Fibroblast of lung (primary cell): ENCODE results near the gene EVI2B. TPM values are rescaled to one million over a fixed set of nuclear protein-coding genes. Genes with fewer than 3 reads are reported as not detected.

ENCODE experiments used
- DNase-seq, 2 donors: peaks; one replicate each; pipeline versions ENCODE4 v3.0.0 to v3.0.0-alpha.2; 2010; ENCODE audit warnings: low read depth in 2 of 2
- H2AFZ ChIP-seq: 2 replicates; pipeline ENCODE4 v1.5.1; 2012; ENCODE audit warnings: low read length, control low read depth, inconsistent platforms
- H3K27ac ChIP-seq: 2 replicates; pipeline ENCODE4 v1.5.1; 2011; ENCODE audit warnings: low read length, control low read depth; ENCODE audit not compliant: insufficient read depth
- H3K27me3 ChIP-seq: 2 replicates; pipeline ENCODE4 v1.5.1; 2011; ENCODE audit warnings: mild to moderate bottlenecking, low read length; ENCODE audit not compliant: control insufficient read depth, insufficient read depth
- H3K36me3 ChIP-seq: 2 replicates; pipeline ENCODE4 v1.5.1; 2011; ENCODE audit warnings: low read length; ENCODE audit not compliant: control insufficient read depth, insufficient read depth
- H3K4me1 ChIP-seq: 2 replicates; pipeline ENCODE4 v1.5.1; 2011; ENCODE audit warnings: low read length; ENCODE audit not compliant: control insufficient read depth, insufficient read depth; ENCODE audit errors: extremely low read depth
- H3K4me2 ChIP-seq: 2 replicates; pipeline ENCODE4 v1.5.1; 2011; ENCODE audit warnings: low read length, control low read depth; ENCODE audit not compliant: insufficient read depth; ENCODE audit errors: extremely low read depth
- H3K4me3 ChIP-seq, 4 experiments: fragments of 200-600 bp in 1 of 4; sonication (generic) in 1 of 4; replicated peaks in 1 of 4; 2 replicates each; pipeline ENCODE4 v1.5.1; 2011 to 2016; ENCODE audit warnings: low read length in 4 of 4, low read depth in 3 of 4, mild to moderate bottlenecking in 3 of 4, control low read depth in 2 of 4, inconsistent platforms in 1 of 4, mixed read lengths in 1 of 4; ENCODE audit not compliant: insufficient read depth in 1 of 4; ENCODE audit errors: control extremely low read depth in 1 of 4
- H3K79me2 ChIP-seq: 2 replicates; pipeline ENCODE4 v1.5.1; 2012; ENCODE audit warnings: mild to moderate bottlenecking, low read length, inconsistent platforms; ENCODE audit not compliant: control insufficient read depth, insufficient read depth
- H3K9ac ChIP-seq: 2 replicates; pipeline ENCODE4 v1.5.1; 2011; ENCODE audit warnings: mild to moderate bottlenecking, low read length, control low read depth; ENCODE audit not compliant: insufficient read depth
- H3K9me3 ChIP-seq: 2 replicates; pipeline ENCODE4 v1.5.1; 2012; ENCODE audit warnings: low read depth, low read length; ENCODE audit not compliant: control insufficient read depth, insufficient read depth
- H4K20me1 ChIP-seq: 2 replicates; pipeline ENCODE4 v1.5.1; 2011; ENCODE audit warnings: low read length; ENCODE audit not compliant: control insufficient read depth, insufficient read depth; ENCODE audit errors: extremely low read depth
- CTCF ChIP-seq, 2 donors: IDR thresholded peaks in 1 of 2; conservative IDR thresholded peaks in 1 of 2; 1 replicate in 1 of 2; 2 replicates in 1 of 2; pipeline ENCODE4 v1.5.1; 2011 to 2012; ENCODE audit warnings: low read length in 2 of 2, control low read depth in 1 of 2, inconsistent platforms in 1 of 2, low read depth in 1 of 2, mild to moderate bottlenecking in 1 of 2
- EZH2 ChIP-seq: IDR thresholded peaks from 2 replicates; pipeline ENCODE4 v1.5.1; 2012; ENCODE audit warnings: low read length, control low read depth, mild to moderate bottlenecking; ENCODE audit errors: missing control alignments
- polyA plus RNA-seq, 2 donors: library from polyadenylated mRNA; depleted of rRNA in 1 of 2; stranded (reverse) in 1 of 2; unstranded in 1 of 2; fragments of >200 nt; gene quantifications; 2 replicates each; pipeline ENCODE4 v1.2.1, GENCODE V29; 2011 to 2012; ENCODE audit warnings: missing spikeins in 1 of 2
- total RNA-seq: library from RNA; depleted of rRNA; stranded (reverse); fragments of >200 nt; gene quantifications from 2 replicates; pipeline ENCODE4 v1.2.1, GENCODE V29; 2014

The EVI2B gene
- total and polyA plus RNA-seq, 2 donors (not counting 1 experiment from before 2014, with no cell fraction given) = 0.33 to 0.68 TPM

GRCh38 chr17:31261601-31262000, 52.3 kb downstream of the EVI2B start:
- H3K79me2 ChIP-seq = no peaks in the 10 kb centered on the region
- H3K4me3 ChIP-seq = no peak overlapping the region
- H3K27ac ChIP-seq = no peak overlapping the region
- H2AFZ ChIP-seq = no peak overlapping the region
- H3K9ac ChIP-seq = no peak overlapping the region
- H3K4me1 ChIP-seq = no peaks in the 10 kb centered on the region
- TF ChIP-seq CTCF (conservative IDR thresholded peaks at IDR 0.05 in 1 of 2, IDR thresholded peaks at IDR 0.05 in 1 of 2; ENCODE audit: low read depth in 1 of 2, low read length in 2 of 2) (no peak), EZH2 (no peak)
- no peaks in the 10 kb centered on the region for H3K9me3 ChIP-seq
- H3K4me2 ChIP-seq = no peak overlapping the region
- DNase-seq = no peak
- no peaks in the 10 kb centered on the region for H3K27me3 ChIP-seq
- no peaks in the 10 kb centered on the region for H3K36me3 ChIP-seq
- no peaks in the 10 kb centered on the region for H4K20me1 ChIP-seq

GRCh38 chr17:31260151-31260550, 53.7 kb downstream of the EVI2B start:
- Histone ChIP-seq H3K27me3 (no peaks in the 10 kb centered on the region), H3K4me2 (no peak overlapping the region), H4K20me1 (no peaks in the 10 kb centered on the region), H3K79me2 (no peaks in the 10 kb centered on the region), H2AFZ (no peak overlapping the region), H3K4me1 (no peaks in the 10 kb centered on the region), H3K4me3 (no peak overlapping the region), H3K27ac (no peak overlapping the region), H3K9ac (no peak overlapping the region), H3K36me3 (no peaks in the 10 kb centered on the region), H3K9me3 (no peaks in the 10 kb centered on the region)
- no peak for DNase-seq
- no peak for TF ChIP-seq CTCF (conservative IDR thresholded peaks at IDR 0.05 in 1 of 2, IDR thresholded peaks at IDR 0.05 in 1 of 2; ENCODE audit: low read depth in 1 of 2, low read length in 2 of 2)
- no peak for TF ChIP-seq EZH2

- no peaks in the 10 kb centered on the region for H3K27me3 ChIP-seq
- no peaks in the 10 kb centered on the region for H3K4me1 ChIP-seq
- H3K9me3 ChIP-seq = no peaks in the 10 kb centered on the region
- no peak overlapping the region for H3K4me3 ChIP-seq
- no peaks in the 10 kb centered on the region for H4K20me1 ChIP-seq
- no peaks in the 10 kb centered on the region for H3K36me3 ChIP-seq
- H3K79me2 ChIP-seq = no peaks in the 10 kb centered on the region
- H3K27ac ChIP-seq = no peak overlapping the region
- TF ChIP-seq EZH2 = no peak
- no peak for TF ChIP-seq CTCF (conservative IDR thresholded peaks at IDR 0.05 in 1 of 2, IDR thresholded peaks at IDR 0.05 in 1 of 2; ENCODE audit: low read depth in 1 of 2, low read length in 2 of 2)
- H3K4me2 ChIP-seq = no peak overlapping the region
- no peak for DNase-seq
- no peak overlapping the region for H2AFZ ChIP-seq
- no peak overlapping the region for H3K9ac ChIP-seq
Observed at GRCh38 chr17:31256936-31257335, 56.9 kb downstream of the EVI2B start.
